Upper lobe of left lung (tissue), 4 donors: ENCODE measurements around the gene PTPRD.

Experiments used
- CTCF ChIP-seq, 6 experiments: fragments of 450-650 bp in 4 of 6; fragments of 200-600 bp in 2 of 6; sonication (generic) in 2 of 6; IDR thresholded peaks; one replicate each; pipeline ENCODE4 v1.5.1; 2016 to 2019; ENCODE audit warnings: antibody characterized with exemption in 6 of 6
- EP300 ChIP-seq, 4 donors: sonication (generic); formaldehyde crosslinking; IDR thresholded peaks; one replicate each; pipeline ENCODE4 v1.5.1; 2017; ENCODE audit warnings: antibody characterized with exemption in 4 of 4, control low read depth in 2 of 4
- POLR2A ChIP-seq, 4 donors: fragments of 450-650 bp; IDR thresholded peaks; one replicate each; pipeline ENCODE4 v1.5.1; 2016 to 2017; ENCODE audit warnings: antibody characterized with exemption in 4 of 4, mild to moderate bottlenecking in 2 of 4
- POLR2AphosphoS5 ChIP-seq, 2 donors: sonication (generic); formaldehyde crosslinking; IDR thresholded peaks; one replicate each; pipeline ENCODE4 v1.5.1; 2017; ENCODE audit warnings: antibody characterized with exemption in 2 of 2

GRCh38 chr9:10512144-10512543 lies 100.7 kb downstream of the PTPRD start:
- TF ChIP-seq POLR2A (IDR thresholded peaks at IDR 0.05) (no peak), CTCF (IDR thresholded peaks at IDR 0.05) (no peak), EP300 (IDR thresholded peaks at IDR 0.05) (no peak), POLR2AphosphoS5 (IDR thresholded peaks at IDR 0.05) (no peak)
